ENCODE results near the gene UNC79.

Gene UNC79

GRCh38 chr14:93712838-93713724 lies 282.3 kb downstream of the UNC79 start:
- DNase-seq, result no peak

- no peak for DNase-seq
Measured at GRCh38 chr14:93713726-93714405, 283.1 kb downstream of the UNC79 start.

GRCh38 chr14:93714605-93715004 lies 283.9 kb downstream of the UNC79 start:
- no peak for DNase-seq

DNA sequence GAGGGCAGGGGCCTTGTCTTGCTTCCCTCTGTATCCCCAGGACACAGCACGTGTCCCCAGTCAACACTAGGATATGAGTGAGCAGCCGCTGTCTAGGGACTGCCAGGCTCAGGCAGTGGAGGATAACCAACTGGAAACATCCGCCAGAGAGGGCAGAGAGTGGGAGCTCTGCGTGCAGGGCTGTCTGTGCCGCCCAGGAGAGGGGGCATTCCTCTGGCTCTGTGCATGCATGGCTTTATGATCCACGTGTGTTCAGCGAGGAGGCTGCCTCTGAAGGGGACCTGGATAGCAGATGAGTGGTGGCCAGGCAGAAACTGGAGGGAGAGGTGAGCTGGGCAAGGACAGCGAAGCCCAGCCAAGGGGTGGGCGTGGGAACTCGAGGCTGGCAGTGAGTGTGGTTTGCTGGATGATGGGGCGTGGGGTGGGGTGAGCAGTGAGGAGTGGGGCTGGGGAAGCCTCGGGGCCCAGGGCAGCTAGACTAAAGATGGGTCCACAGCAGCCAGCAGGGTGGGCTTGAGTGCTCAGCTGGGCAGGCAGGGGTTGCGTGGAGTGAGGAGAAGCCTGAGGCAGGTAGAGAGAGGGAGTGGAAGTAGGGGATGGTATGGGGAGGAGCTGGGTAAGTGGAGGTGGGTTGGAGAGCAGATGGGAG lies 284.7 kb downstream of the UNC79 start:
- no peak for DNase-seq

GRCh38 chr14:93716002-93716745 lies 285.4 kb downstream of the UNC79 start:
- DNase-seq, result no peak

- DNase-seq, result no peak
Measured at GRCh38 chr14:93716746-93717667, 286.3 kb downstream of the UNC79 start.

- no peak for DNase-seq
Measured at GRCh38 chr14:93717668-93718320, 287.1 kb downstream of the UNC79 start.

DNA sequence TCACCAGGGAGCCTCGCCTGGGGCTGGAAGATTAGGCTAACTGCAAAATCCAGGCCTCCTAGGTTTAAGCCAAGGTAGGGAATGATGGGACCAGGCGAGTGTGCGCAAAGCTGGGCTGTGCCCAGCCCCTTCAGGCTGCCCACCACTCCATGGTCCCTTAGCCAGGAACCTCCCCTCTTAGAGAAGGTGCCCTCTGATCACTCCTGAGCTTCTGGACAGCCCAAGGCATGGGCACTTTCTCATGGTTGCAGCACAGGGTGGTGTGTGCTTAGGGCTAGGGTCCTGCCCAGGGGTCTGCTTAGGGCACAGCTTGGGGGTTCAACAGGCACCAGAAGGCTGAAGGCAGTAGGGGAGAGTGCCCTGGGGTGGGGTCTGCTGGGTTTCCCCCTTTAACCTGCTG lies 288.5 kb downstream of the UNC79 start:
- DNase-seq, result no peak

DNA sequence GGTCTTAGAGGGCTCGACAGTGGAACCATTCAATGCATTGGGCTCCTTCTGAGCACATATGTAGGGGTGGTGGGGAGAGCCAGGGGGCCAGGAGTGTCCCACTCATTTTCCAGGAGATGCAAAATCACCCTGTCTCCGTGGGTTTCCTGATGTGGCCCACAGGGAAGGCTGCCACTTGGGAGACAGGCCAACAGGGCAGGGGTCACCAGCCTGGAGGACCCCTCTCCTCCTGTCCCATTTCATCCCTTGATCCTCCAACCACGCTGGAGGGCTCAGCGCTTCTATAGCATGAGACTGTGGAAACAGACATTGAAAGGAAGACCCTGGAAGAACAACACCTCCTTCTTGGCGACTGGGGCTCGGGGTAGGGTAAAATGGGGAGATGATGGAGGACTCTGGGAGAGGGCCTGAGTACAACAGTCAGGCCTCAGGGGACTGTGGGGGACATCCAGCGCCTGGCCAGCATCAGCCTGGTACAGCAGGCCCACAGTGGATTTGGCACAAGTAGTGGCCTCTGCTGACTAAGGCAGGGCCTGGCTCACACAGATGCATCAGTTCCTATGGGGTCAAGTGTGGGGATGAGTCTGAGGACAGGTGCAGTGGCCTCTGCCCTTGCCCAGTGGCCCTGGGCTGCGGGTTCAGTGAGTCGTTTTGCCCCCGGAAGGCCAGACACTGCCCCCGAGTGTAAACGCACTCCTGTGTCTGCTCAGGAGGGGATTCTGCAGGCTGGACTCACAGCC lies 289.5 kb downstream of the UNC79 start:
- no peak for DNase-seq

DNA sequence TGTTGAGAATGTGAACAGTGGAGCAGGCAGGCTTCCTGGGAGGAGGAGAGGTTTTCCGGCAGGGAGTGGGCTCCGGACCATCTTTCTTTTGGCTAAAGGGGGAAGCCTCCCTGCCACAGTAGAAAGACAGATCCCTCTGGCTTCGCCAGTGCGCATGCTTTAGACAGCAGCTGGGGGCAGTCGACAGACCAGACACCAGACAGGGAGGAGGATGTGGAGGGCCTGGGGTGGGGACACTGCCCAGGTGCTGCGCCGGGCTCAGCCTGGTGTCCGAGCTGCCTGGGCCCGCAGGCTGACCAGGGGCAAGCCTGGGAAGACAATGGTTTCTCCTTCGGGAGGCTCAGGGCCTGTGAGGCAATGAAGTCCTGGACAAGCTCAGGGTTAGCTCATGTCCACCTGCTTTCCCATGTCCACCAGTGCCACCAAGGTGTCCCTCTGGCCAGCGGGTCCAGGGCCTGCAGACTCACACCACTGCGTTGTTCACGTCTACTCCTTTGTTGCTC lies 290.3 kb downstream of the UNC79 start:
- no peak for DNase-seq

GRCh38 chr14:93723001-93723400 lies 292.3 kb downstream of the UNC79 start:
- no peak for DNase-seq

GRCh38 chr14:93725002-93725582 lies 294.4 kb downstream of the UNC79 start:
- DNase-seq, result no peak

DNA sequence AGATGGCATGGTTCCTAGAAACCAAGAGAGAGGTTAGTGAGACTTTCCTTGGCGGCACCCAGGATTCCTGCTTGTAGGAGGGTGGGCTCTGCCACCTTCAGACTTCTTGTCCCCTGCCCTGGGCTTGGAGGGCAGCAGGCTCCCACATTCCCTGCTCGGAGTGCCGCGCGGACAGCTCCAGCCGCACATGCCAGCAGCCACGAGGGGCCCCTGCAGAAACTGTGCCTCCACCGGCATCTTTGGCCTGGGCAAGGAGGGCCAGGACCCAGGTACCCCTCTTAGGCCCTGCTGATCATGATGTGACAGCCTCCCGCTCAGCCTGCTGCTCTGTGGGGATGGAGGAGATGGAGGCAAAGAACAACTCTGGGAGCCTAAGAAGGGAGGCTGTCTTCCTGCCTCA lies 295.3 kb downstream of the UNC79 start:
- no peak for DNase-seq

- DNase-seq, result no peak
Measured at GRCh38 chr14:93727039-93727740, 296.5 kb downstream of the UNC79 start.

GRCh38 chr14:93727917-93728650 lies 297.3 kb downstream of the UNC79 start:
- DNase-seq, result peak; percentile 11

DNA sequence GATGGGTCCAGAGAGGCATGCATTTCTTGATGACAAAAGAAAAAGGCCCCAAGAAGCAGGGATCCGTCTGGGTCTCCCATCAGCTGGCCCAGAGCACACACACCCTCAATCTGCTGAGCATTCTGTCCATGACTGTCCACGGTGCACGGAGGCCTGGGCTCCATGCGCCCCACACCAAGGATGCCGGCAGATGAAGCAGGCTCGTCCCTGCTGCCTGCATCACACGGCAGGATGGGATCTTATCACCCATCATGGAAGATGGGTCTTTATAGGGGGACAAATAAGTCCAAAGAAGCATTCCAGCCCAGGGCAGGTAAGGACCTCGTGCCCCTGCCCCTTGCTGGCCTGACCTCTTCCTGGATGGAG lies 297.9 kb downstream of the UNC79 start:
- peak; percentile 26 for DNase-seq

DNA sequence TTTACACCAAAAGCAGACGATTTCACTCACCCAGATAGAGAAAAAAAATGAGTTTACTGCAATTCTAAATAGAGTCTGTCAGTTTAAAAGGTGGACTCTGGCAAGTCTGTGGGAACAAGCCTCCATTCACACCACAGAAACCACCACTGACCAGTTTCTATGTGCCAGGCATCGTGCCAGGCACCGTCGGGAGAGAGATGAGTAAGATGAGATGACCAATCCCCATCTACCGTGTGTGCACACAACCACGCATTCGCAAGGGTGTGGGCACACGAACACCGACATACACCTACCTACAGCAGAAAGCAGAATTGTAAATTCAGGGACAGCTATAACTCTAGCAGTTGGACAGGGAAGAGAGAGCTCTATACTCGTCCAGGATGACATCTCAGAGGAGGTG lies 299.3 kb downstream of the UNC79 start:
- DNase-seq, result peak; percentile 10

- DNase-seq, result peak; percentile 16
Measured at GRCh38 chr14:93731753-93732152, 301.0 kb downstream of the UNC79 start.

GRCh38 chr14:93732524-93732923 lies 301.8 kb downstream of the UNC79 start:
- DNase-seq, result no peak
